Astrocyte (in vitro differentiated cells and primary cell): Measurements from ENCODE around the gene GFM1. TPM values are rescaled to one million over a fixed set of nuclear protein-coding genes. Genes with fewer than 3 reads are reported as not detected.

Experiments
- DNase-seq: peaks from one replicate; pipeline ENCODE4 v3.0.0-alpha.2; 2010; ENCODE audit warnings: low read depth
- FAIRE-seq: peaks from 2 replicates; lab custom pipeline; 2011; peaks lifted over from hg19 to GRCh38; lab: Jason Lieb, UNC
- H2AFZ ChIP-seq: 2 replicates; pipeline ENCODE4 v1.6.0; 2012; ENCODE audit warnings: low read depth, low read length, inconsistent platforms
- H3K27ac ChIP-seq: 2 replicates; pipeline ENCODE4 v1.5.1; 2011; ENCODE audit warnings: low read depth, low read length, inconsistent platforms
- H3K27me3 ChIP-seq: 2 replicates; pipeline ENCODE4 v1.6.0; 2011; ENCODE audit warnings: low read length, inconsistent platforms; ENCODE audit not compliant: insufficient read depth
- H3K36me3 ChIP-seq: 2 replicates; pipeline ENCODE4 v1.5.1; 2011; ENCODE audit warnings: low read length, inconsistent platforms; ENCODE audit not compliant: insufficient read depth
- H3K4me1 ChIP-seq: 2 replicates; pipeline ENCODE4 v1.5.1; 2011; ENCODE audit warnings: low read length, inconsistent platforms; ENCODE audit not compliant: insufficient read depth
- H3K4me2 ChIP-seq: 2 replicates; pipeline ENCODE4 v1.6.0; 2012; ENCODE audit warnings: low read length, inconsistent platforms
- H3K4me3 ChIP-seq: 2 replicates; pipeline ENCODE4 v1.5.1; 2011; ENCODE audit warnings: low read depth, mild to moderate bottlenecking, low read length, inconsistent platforms; ENCODE audit not compliant: insufficient read depth
- H3K79me2 ChIP-seq: 2 replicates; pipeline ENCODE4 v1.6.0; 2012; ENCODE audit warnings: mild to moderate bottlenecking, low read length, inconsistent platforms; ENCODE audit not compliant: insufficient read depth
- H3K9ac ChIP-seq: 2 replicates; pipeline ENCODE4 v1.6.0; 2012; ENCODE audit warnings: mild to moderate bottlenecking, low read length, inconsistent platforms
- H3K9me3 ChIP-seq: 2 replicates; pipeline ENCODE4 v1.5.1; 2012; ENCODE audit warnings: low read depth, mild to moderate bottlenecking, low read length, inconsistent platforms; ENCODE audit not compliant: insufficient read depth
- H4K20me1 ChIP-seq: 2 replicates; pipeline ENCODE4 v1.6.0; 2012; ENCODE audit warnings: low read length, inconsistent platforms; ENCODE audit not compliant: insufficient read depth
- H3K27ac Mint-ChIP-seq: one replicate; pipeline ENCODE4 v1.8.0; 2021; ENCODE audit warnings: mild to moderate bottlenecking, mixed read lengths; ENCODE audit not compliant: unreplicated experiment
- H3K27me3 Mint-ChIP-seq: one replicate; pipeline ENCODE4 v1.8.0; 2021; ENCODE audit warnings: low read depth, mixed read lengths; ENCODE audit not compliant: unreplicated experiment
- H3K36me3 Mint-ChIP-seq: one replicate; pipeline ENCODE4 v1.8.0; 2021; ENCODE audit warnings: low read depth, mixed read lengths; ENCODE audit not compliant: unreplicated experiment
- H3K4me1 Mint-ChIP-seq: one replicate; pipeline ENCODE4 v1.8.0; 2021; ENCODE audit warnings: low read depth, mixed read lengths; ENCODE audit not compliant: unreplicated experiment
- H3K4me3 Mint-ChIP-seq: one replicate; pipeline ENCODE4 v1.8.0; 2021; ENCODE audit warnings: mild to moderate bottlenecking, moderate library complexity, mixed read lengths; ENCODE audit not compliant: unreplicated experiment
- H3K9me3 Mint-ChIP-seq: one replicate; pipeline ENCODE4 v1.8.0; 2021; ENCODE audit warnings: mild to moderate bottlenecking, mixed read lengths; ENCODE audit not compliant: unreplicated experiment
- CTCF ChIP-seq: IDR thresholded peaks from 2 replicates; pipeline ENCODE4 v1.5.1; 2011; ENCODE audit warnings: low read depth, mild to moderate bottlenecking, inconsistent platforms, low read length, moderate library complexity; ENCODE audit not compliant: insufficient read depth
- EZH2 ChIP-seq: IDR thresholded peaks from 2 replicates; pipeline ENCODE4 v1.6.1; 2012; ENCODE audit warnings: mild to moderate bottlenecking, low read length, inconsistent platforms; ENCODE audit not compliant: insufficient read depth
- total RNA-seq: library from RNA; stranded (reverse); gene quantifications from 2 replicates; pipeline ENCODE4 v1.2.1, GENCODE V29; 2021

GFM1 gene
- total RNA-seq, 1 donor from 2014 or later, result 32.6 TPM

- Histone ChIP-seq H3K9me3 (no peaks in the 10 kb centered on the region), H4K20me1 (no peaks in the 10 kb centered on the region), H2AFZ (no peak overlapping the region), H3K4me1 (peaks cover 3% of the 10 kb centered on the region), H3K4me3 (no peak overlapping the region), H3K4me2 (no peak overlapping the region), H3K27me3 (no peaks in the 10 kb centered on the region), H3K27ac (no peak overlapping the region), H3K36me3 (peaks cover 35% of the 10 kb centered on the region), H3K9ac (no peak overlapping the region), H3K79me2 (peaks cover 43% of the 10 kb centered on the region)
- no peaks in the 10 kb centered on the region for H3K36me3 Mint-ChIP-seq
- DNase-seq (no peak), FAIRE-seq (no peak)
- no peaks in the 10 kb centered on the region for H3K27me3 Mint-ChIP-seq
- no peaks in the 10 kb centered on the region for H3K9me3 Mint-ChIP-seq
- peaks cover 4% of the 10 kb centered on the region for H3K4me1 Mint-ChIP-seq
- no peak overlapping the region for H3K4me3 Mint-ChIP-seq
- H3K27ac Mint-ChIP-seq, result no peak overlapping the region
- TF ChIP-seq EZH2 (no peak), CTCF (no peak)
Measured at GRCh38 chr3:158649791-158650190, 5.5 kb downstream of the GFM1 start.

DNA sequence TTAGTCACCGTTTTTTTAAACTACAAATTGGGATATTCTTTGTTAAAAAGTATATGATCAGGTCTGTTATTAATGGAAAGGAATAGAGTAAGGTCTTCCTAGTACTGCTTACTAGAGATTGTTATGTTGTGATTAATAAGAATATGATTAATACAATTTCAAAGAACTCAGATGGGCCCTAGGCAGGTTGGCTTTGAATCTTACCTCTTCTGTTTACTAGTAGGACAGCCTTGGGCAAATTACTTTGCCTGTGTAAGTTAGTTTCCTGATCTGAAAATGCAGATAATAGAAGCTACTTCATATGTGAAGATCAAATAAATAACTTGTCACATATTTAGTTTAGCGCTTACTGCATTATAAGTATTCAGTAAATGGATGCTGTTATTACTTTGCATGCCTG, 6.9 kb downstream of the GFM1 start:
- Histone ChIP-seq H3K9ac (no peak overlapping the region), H3K27ac (no peak overlapping the region), H3K4me2 (no peak overlapping the region), H3K4me3 (no peak overlapping the region), H3K9me3 (no peaks in the 10 kb centered on the region), H3K79me2 (peaks cover 29% of the 10 kb centered on the region), H3K4me1 (no peaks in the 10 kb centered on the region), H2AFZ (no peak overlapping the region), H4K20me1 (no peaks in the 10 kb centered on the region), H3K27me3 (no peaks in the 10 kb centered on the region), H3K36me3 (peaks cover 42% of the 10 kb centered on the region)
- no peak overlapping the region for H3K4me3 Mint-ChIP-seq
- peaks cover under 1% of the 10 kb centered on the region for H3K4me1 Mint-ChIP-seq
- no peak overlapping the region for H3K27ac Mint-ChIP-seq
- no peak for FAIRE-seq
- H3K9me3 Mint-ChIP-seq, result no peaks in the 10 kb centered on the region
- H3K27me3 Mint-ChIP-seq, result no peaks in the 10 kb centered on the region
- no peaks in the 10 kb centered on the region for H3K36me3 Mint-ChIP-seq
- no peak for DNase-seq
- TF ChIP-seq CTCF (no peak), EZH2 (no peak)

DNA sequence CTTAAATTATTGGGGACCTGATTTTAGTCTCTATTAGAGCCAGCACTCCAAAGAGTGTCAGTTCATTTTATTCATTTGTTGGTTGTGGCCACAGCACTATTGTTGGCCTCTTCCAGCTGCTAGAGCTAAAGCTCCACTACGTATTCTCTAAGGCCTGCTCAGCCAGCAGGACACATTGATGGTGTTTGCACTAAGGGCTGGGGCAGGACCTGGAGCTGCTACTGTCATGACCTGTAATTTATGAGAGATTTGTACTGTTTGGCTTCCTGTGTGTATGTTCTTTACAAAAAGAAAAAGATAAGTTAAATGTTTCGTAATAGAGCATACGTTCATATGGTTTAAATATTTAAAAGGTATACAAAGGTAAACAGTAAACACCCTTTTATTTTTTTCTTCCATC, 8.1 kb downstream of the GFM1 start:
- TF ChIP-seq EZH2 (no peak), CTCF (no peak)
- Histone ChIP-seq H3K4me3 (no peak overlapping the region), H3K9me3 (no peaks in the 10 kb centered on the region), H3K9ac (no peak overlapping the region), H4K20me1 (no peaks in the 10 kb centered on the region), H3K36me3 (peaks cover 38% of the 10 kb centered on the region), H3K27me3 (no peaks in the 10 kb centered on the region), H3K27ac (no peak overlapping the region), H2AFZ (no peak overlapping the region), H3K79me2 (peaks cover 18% of the 10 kb centered on the region), H3K4me2 (no peak overlapping the region), H3K4me1 (no peaks in the 10 kb centered on the region)
- FAIRE-seq (no peak), DNase-seq (no peak)
- H3K27me3 Mint-ChIP-seq, result no peaks in the 10 kb centered on the region
- no peaks in the 10 kb centered on the region for H3K4me1 Mint-ChIP-seq
- no peaks in the 10 kb centered on the region for H3K36me3 Mint-ChIP-seq
- H3K4me3 Mint-ChIP-seq, result no peak overlapping the region
- H3K27ac Mint-ChIP-seq, result no peak overlapping the region
- no peaks in the 10 kb centered on the region for H3K9me3 Mint-ChIP-seq
